VCaP (cell line): Measurements from ENCODE around the gene MYLK.
"Not testable (repeated sequence)": the region's sequence is repeated elsewhere in the genome, so short reads cannot be mapped to it uniquely, and the experiment has no call there.

Experiments
- H3K27ac ChIP-seq: fragments of 450-650 bp; 2 replicates; pipeline ENCODE4 v1.5.1; 2017
- TF ChIP-seq, protein P1 (sequence below): fragments of 450-650 bp; conservative IDR thresholded peaks from 2 replicates; pipeline ENCODE4 v1.5.1; 2017; ENCODE audit warnings: mild to moderate bottlenecking, moderate library complexity

MYLK gene

DNA sequence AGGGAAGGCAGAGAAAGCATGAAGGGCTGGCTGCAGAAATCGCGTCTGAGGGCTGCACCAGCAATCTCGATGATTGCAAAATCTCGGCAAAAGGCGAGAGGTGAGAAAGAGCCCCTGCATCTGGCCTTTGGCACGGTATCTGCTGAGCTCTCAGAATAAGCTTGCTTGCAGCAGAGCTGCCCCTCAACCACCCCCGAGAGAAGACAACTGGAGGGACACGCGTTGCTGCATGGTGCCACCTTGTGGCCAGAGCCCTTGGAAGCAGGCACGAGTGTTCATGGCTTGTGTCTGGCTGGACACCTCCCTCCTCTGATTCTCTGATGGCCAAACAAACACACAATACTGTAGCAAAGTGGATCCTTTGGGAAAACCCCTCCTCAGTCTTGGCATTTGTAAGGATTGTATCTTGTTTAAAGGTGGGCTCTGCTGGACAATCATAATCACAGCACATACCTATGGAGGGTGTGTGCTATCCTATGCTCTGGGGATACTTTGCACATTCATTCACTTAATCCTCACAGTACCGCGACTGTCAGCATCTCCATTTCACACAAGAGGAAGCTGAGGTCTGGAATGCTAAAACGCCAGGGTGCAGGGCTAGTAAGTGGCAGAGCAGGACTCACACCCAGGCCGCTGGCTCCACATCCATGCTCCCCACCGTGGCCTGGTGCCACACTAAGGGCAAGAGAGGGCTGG is 164.9 kb downstream of the MYLK start:
- 0 out of 2 replicates have a peak overlapping the region, but pooled peaks have one; percentile 10 for H3K27ac ChIP-seq
- TF ChIP-seq, protein P1, sequence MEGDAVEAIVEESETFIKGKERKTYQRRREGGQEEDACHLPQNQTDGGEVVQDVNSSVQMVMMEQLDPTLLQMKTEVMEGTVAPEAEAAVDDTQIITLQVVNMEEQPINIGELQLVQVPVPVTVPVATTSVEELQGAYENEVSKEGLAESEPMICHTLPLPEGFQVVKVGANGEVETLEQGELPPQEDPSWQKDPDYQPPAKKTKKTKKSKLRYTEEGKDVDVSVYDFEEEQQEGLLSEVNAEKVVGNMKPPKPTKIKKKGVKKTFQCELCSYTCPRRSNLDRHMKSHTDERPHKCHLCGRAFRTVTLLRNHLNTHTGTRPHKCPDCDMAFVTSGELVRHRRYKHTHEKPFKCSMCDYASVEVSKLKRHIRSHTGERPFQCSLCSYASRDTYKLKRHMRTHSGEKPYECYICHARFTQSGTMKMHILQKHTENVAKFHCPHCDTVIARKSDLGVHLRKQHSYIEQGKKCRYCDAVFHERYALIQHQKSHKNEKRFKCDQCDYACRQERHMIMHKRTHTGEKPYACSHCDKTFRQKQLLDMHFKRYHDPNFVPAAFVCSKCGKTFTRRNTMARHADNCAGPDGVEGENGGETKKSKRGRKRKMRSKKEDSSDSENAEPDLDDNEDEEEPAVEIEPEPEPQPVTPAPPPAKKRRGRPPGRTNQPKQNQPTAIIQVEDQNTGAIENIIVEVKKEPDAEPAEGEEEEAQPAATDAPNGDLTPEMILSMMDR: peak; percentile 74

DNA sequence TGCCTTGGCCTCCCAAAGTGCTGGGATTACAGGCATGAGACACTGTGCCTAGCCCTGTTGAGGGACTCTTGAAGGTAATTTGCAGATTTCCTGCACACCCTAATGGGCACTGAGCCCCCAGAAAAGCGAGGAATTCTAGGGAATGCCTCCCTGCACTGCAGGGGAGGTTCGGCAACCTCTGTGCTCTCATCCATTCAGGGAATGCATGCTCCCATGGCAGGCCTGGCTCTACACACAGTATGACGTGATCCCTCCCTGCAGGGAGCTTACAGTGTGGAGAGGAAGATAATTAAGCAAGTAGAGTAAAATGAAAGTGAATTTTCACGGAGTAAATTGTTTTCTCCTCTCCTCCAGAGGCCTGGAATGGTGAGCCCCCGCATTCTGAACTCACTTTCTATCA is 166.0 kb downstream of the MYLK start:
- H3K27ac ChIP-seq: no peak overlapping the region
- TF ChIP-seq, protein P1: no peak

DNA sequence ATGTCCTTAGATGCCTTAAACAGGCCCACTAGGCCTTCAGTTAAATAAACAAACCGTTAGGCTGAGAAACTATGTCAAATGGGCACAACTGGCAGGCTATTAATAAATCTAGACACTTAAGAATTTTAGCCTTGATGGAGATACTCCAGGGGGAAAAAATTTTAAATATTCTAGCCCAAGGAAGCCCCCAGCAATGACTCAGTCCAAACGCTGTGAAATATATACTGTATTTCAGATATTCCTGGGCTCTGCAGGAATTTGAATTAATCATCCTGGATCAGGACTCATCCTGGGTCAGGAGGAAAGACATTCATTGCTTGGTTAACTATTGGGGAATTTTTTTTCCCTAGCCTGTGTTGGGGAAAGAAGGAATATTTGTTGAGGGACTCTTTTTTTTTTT is 166.7 kb downstream of the MYLK start:
- H3K27ac ChIP-seq: not testable (repeated sequence)

DNA sequence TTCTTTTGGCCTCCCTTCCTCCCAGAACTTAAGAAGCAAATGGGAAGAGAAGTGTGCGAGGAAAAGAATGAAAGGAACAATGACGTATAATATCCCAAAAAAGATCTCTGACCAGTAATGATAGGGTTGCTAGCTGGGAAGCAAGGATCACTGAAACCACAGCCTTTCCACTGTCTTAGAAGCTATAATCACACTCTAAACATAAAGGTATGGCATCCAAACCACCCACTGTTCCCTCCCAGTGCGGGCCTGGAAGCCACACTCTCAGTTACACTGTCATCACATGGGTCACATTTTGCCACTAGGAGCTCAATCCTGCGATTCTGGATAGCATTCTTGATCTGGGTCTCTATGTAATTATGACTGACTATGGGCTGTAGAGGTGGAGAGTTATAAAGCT is 167.7 kb downstream of the MYLK start:
- TF ChIP-seq, protein P1: no peak

DNA sequence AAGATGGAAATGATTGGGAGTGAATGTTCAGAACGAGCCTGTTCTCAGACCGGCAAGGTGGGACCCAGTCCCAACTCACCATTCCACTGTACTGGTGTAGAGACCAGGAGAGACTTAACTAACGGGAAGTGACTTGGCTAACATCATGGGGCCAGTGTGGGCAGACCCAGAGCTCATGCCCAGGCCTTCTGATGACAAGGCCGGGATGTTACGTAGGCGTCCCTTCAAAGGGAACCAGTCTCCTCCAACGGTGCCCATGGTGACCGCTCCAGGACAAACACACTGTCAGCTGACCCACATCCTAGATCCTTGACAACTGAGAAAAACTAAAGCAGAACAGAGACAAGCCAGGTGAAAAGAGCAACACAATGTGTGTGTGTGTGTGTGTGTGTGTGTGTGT is 170.9 kb downstream of the MYLK start:
- H3K27ac ChIP-seq: no peak overlapping the region
- TF ChIP-seq, protein P1: no peak

More for the DNA sequence above, 167.7 kb downstream of the MYLK start:
- H3K27ac ChIP-seq: no peak overlapping the region

DNA sequence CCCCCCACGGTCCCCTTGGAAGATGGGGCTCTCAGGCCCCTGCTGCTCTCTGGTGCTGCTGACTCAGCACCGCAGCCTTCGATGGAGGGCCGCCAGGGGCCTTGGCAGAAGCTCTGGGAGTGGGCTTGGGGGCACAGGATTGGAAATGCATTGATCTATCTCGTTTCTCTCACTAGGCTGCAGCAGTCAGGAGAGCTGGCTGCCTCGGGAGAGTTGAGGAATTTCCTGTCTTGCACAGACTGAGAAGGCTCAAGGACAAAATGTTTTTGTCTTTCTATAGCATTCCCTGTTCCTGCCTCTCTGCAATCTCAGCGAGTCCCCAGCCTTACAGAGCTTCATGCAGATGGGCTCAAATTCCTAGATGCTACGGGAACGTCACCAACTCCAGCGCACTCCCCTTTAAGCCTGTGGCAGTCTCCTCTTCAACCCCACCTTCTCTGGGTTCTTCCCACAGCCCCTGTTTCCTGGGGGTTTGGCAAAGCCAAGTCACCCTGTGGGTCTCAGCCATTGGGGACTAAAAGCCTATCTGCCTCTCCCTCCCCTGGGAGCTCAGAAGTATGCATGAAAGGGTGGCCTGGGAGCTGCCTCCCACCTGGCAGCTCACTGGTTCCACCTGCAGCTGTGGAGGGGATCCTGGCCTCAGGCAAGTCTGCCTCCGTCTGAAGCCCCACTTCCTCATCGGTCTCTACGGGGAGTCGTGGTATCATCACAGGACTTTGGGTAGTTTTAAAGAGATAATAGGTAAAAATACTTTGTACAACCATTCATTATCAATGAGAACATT is 171.9 kb downstream of the MYLK start:
- no peak overlapping the region for H3K27ac ChIP-seq
- TF ChIP-seq, protein P1: no peak

DNA sequence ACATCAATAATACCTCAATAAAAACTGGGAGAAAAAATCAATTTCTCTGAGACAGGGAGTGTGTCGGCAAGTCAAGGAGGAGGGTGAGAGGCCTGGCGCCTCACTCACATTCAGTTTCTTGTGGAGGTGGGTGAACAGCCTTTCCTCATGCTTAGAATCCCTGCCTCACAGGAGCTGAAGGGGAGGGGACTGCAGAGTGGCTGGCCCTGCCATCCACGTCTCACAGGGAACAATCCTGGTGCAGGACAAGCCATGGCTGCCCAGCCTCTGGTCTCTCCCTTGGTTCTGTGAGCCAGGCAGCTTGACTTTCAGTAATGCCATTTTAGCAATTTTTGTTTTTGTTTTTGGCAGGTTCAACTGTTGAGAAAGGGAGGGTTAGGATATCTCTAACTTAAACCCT is 172.8 kb downstream of the MYLK start:
- TF ChIP-seq, protein P1: no peak
- H3K27ac ChIP-seq: no peak overlapping the region

DNA sequence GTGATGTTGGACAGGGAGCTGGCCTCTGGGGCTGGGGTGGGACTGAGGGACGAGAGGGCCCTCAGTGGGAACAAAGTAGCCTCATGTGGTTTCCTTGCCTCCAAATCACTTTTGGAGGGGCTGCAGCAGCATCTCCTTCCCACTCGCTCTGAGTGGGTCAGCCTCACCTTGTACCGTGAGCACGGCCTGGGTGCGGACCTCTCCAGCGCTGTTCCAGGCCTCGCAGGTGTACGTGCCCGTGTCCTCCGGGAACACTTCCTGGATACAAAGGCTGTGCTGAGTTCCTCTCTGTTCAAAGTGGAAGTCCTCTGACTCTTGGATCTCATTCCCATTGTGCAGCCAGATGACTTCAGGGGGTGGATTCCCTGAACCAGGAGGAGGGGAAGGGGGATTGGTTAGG is 175.6 kb downstream of the MYLK start:
- TF ChIP-seq, protein P1: no peak
- no peak overlapping the region for H3K27ac ChIP-seq

DNA sequence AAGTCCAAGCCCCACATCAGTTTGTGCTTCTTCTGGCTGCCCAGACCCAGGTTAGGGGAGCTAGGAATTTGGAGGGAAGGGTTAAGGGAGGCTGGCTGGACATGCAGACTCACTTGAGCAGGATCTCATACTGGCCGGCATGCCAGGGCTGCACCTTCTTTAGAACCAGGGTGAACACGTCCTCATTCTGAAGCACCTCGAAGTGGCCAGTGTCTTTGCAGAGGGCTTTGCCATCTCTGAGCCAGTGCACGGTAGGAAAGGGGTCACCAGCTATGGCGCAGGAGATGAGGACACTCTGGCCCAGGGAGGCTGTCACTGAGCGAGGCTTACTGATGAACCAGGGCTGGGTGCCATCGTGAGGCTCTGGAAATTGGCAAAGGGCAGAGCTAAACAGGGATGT is 176.5 kb downstream of the MYLK start:
- H3K27ac ChIP-seq: not testable (repeated sequence)
